Measurements from ENCODE around the gene ITGA7. TPM values are rescaled to one million over a fixed set of nuclear protein-coding genes. Genes with fewer than 3 reads are reported as not detected.

The ITGA7 gene
- total RNA-seq, 3 donors from 2014 or later: 20.5 to 190 (median 33.1) TPM

GRCh38 chr12:55659486-55660385 lies 48.0 kb downstream of the ITGA7 start:
- Histone ChIP-seq H3K36me3 (no peaks in the 10 kb centered on the region), H3K27me3 (no peaks in the 10 kb centered on the region), H3K9me3 (no peaks in the 10 kb centered on the region), H3K27ac (no peak overlapping the region), H3K4me3 (no peak overlapping the region), H3K4me1 (no peaks in the 10 kb centered on the region)
- intact Hi-C loops (cut with DNase I; ENCODE audit: low total_unique reads): no loop called here
- no peak for DNase-seq (ENCODE audit: low spot score in 2 of 2)
- TF ChIP-seq POLR2AphosphoS5 (IDR thresholded peaks at IDR 0.05): no peak
- no peak for TF ChIP-seq CTCF (IDR thresholded peaks at IDR 0.05)
- TF ChIP-seq POLR2A (IDR thresholded peaks at IDR 0.05): no peak

- Histone ChIP-seq H3K36me3 (no peaks in the 10 kb centered on the region), H3K27me3 (no peaks in the 10 kb centered on the region), H3K4me1 (no peaks in the 10 kb centered on the region), H3K9me3 (no peaks in the 10 kb centered on the region), H3K27ac (no peak overlapping the region), H3K4me3 (no peak overlapping the region)
- no peak for DNase-seq (ENCODE audit: low spot score in 2 of 2)
- TF ChIP-seq CTCF (IDR thresholded peaks at IDR 0.05): no peak
- TF ChIP-seq POLR2A (IDR thresholded peaks at IDR 0.05): no peak
- TF ChIP-seq POLR2AphosphoS5 (IDR thresholded peaks at IDR 0.05): no peak
- intact Hi-C loops (cut with DNase I; ENCODE audit: low total_unique reads): no loop called here
Observed at GRCh38 chr12:55658635-55659391, 48.9 kb downstream of the ITGA7 start.

GRCh38 chr12:55658212-55658611 lies 49.5 kb downstream of the ITGA7 start:
- intact Hi-C loops (cut with DNase I; ENCODE audit: low total_unique reads): no loop called here
- TF ChIP-seq POLR2A (IDR thresholded peaks at IDR 0.05) (no peak), CTCF (IDR thresholded peaks at IDR 0.05) (no peak), POLR2AphosphoS5 (IDR thresholded peaks at IDR 0.05) (no peak)

GRCh38 chr12:55657212-55657611 lies 50.5 kb downstream of the ITGA7 start:
- TF ChIP-seq POLR2AphosphoS5 (IDR thresholded peaks at IDR 0.05) (no peak), POLR2A (IDR thresholded peaks at IDR 0.05) (no peak), CTCF (IDR thresholded peaks at IDR 0.05) (no peak)
- intact Hi-C loops (cut with DNase I; ENCODE audit: low total_unique reads): no loop called here
- H3K4me3 ChIP-seq: no peak overlapping the region
- no peaks in the 10 kb centered on the region for H3K27me3 ChIP-seq
- no peaks in the 10 kb centered on the region for H3K9me3 ChIP-seq
- no peak overlapping the region for H3K27ac ChIP-seq
- no peak for DNase-seq (ENCODE audit: low spot score in 2 of 2)
- H3K36me3 ChIP-seq: no peaks in the 10 kb centered on the region
- no peaks in the 10 kb centered on the region for H3K4me1 ChIP-seq

More at GRCh38 chr12:55658212-55658611, 49.5 kb downstream of the ITGA7 start:
- no peaks in the 10 kb centered on the region for H3K9me3 ChIP-seq
- H3K4me3 ChIP-seq: no peak overlapping the region
- no peak for DNase-seq (ENCODE audit: low spot score in 2 of 2)
- no peaks in the 10 kb centered on the region for H3K4me1 ChIP-seq
- no peak overlapping the region for H3K27ac ChIP-seq
- H3K27me3 ChIP-seq: no peaks in the 10 kb centered on the region
- no peaks in the 10 kb centered on the region for H3K36me3 ChIP-seq
